Thyroid gland (tissue), 4 donors: ENCODE results near the gene SEMA5A. TPM values are rescaled to one million over a fixed set of nuclear protein-coding genes. Genes with fewer than 3 reads are reported as not detected.

Source experiments
- DNase-seq, 2 donors: peaks; one replicate each; pipeline ENCODE4 v3.0.0-alpha.2; 2019
- H3K27ac ChIP-seq, 3 donors: fragments of 200-600 bp; sonication (generic); 1 replicate in 2 of 3; 2 replicates in 1 of 3; pipeline ENCODE4 v1.5.1; 2016 to 2019; ENCODE audit warnings: mild to moderate bottlenecking in 1 of 3, moderate library complexity in 1 of 3
- H3K27me3 ChIP-seq: fragments of 200-600 bp; sonication (generic); one replicate; pipeline ENCODE4 v1.5.1; 2019
- H3K36me3 ChIP-seq, 2 donors: fragments of 200-600 bp; sonication (generic); one replicate each; pipeline ENCODE4 v1.5.1; 2016 to 2019
- H3K4me1 ChIP-seq, 2 donors: fragments of 200-600 bp; sonication (generic); one replicate each; pipeline ENCODE4 v1.5.1; 2017 to 2019
- H3K4me3 ChIP-seq, 3 donors: fragments of 200-600 bp; sonication (generic); replicated peaks in 1 of 3; 1 replicate in 2 of 3; 2 replicates in 1 of 3; pipeline ENCODE4 v1.5.1; 2016; ENCODE audit warnings: mild to moderate bottlenecking in 1 of 3
- H3K9me3 ChIP-seq: fragments of 200-600 bp; sonication (generic); one replicate; pipeline ENCODE4 v1.5.1; 2017
- POLR2A ChIP-seq, 2 donors: fragments of 450-650 bp; IDR thresholded peaks; one replicate each; pipeline ENCODE4 v1.6.1; 2017; ENCODE audit warnings: antibody characterized with exemption in 2 of 2, mild to moderate bottlenecking in 2 of 2, moderate library complexity in 1 of 2
- WGBS, 2 donors: methylation state at CpG; one replicate each; pipeline ENCODE4 v1.1.5; 2017; 5-methylcytosine and 5-hydroxymethylcytosine counted together
- intact Hi-C: fragments of 100-400 bp; cut with DNase I; formaldehyde crosslinking; loops from one replicate; pipeline ENCODE4 v1.15.1; 2023
- total RNA-seq, 4 donors: library from RNA; depleted of rRNA; stranded (reverse); fragments of >200 nt; gene quantifications; one replicate each; pipeline ENCODE4 v1.2.3, GENCODE V29; 2016
- TF ChIP-seq, protein P1 (sequence below), 6 experiments: fragments of 200-600 bp in 3 of 6; fragments of 450-650 bp in 3 of 6; sonication (generic) in 3 of 6; IDR thresholded peaks; one replicate each; pipeline ENCODE4 v1.5.1; 2016 to 2019; ENCODE audit warnings: antibody characterized with exemption in 6 of 6, mild to moderate bottlenecking in 2 of 6, inconsistent platforms in 1 of 6, moderate library complexity in 1 of 6

SEMA5A gene
- total RNA-seq, 4 donors from 2014 or later = 1.8 to 8.4 (median 3.8) TPM

DNA sequence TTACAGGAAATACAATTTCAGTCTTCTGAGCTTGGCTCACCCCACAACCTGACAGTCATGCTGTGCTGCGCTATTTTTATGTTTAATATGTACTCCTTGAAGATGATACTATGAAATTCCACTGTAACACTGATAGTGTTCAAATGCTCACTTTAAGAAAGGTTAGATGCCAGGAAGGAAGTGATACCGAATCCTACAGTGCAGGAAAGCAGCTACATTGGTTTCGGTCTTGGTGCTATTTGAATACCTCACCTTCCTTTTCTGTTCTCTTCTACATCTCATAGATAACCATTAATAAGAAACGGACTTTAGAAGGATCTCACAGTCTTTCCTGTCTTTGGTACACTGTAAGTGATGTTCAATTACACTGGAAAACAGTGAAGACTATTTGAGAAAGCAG lies 117.6 kb downstream of the SEMA5A start:
- Histone ChIP-seq H3K27ac (no peak overlapping the region), H3K4me1 (no peaks in the 10 kb centered on the region), H3K27me3 (no peaks in the 10 kb centered on the region), H3K4me3 (no peak overlapping the region), H3K9me3 (no peaks in the 10 kb centered on the region), H3K36me3 (no peaks in the 10 kb centered on the region)
- WGBS, 2 donors = 89 to 90% methylated on average over 4 of the region's 4 CpGs
- DNase-seq = no peak
- intact Hi-C loops = no loop called here
- TF ChIP-seq, protein P1, sequence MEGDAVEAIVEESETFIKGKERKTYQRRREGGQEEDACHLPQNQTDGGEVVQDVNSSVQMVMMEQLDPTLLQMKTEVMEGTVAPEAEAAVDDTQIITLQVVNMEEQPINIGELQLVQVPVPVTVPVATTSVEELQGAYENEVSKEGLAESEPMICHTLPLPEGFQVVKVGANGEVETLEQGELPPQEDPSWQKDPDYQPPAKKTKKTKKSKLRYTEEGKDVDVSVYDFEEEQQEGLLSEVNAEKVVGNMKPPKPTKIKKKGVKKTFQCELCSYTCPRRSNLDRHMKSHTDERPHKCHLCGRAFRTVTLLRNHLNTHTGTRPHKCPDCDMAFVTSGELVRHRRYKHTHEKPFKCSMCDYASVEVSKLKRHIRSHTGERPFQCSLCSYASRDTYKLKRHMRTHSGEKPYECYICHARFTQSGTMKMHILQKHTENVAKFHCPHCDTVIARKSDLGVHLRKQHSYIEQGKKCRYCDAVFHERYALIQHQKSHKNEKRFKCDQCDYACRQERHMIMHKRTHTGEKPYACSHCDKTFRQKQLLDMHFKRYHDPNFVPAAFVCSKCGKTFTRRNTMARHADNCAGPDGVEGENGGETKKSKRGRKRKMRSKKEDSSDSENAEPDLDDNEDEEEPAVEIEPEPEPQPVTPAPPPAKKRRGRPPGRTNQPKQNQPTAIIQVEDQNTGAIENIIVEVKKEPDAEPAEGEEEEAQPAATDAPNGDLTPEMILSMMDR (IDR thresholded peaks at IDR 0.05) = no peak
- TF ChIP-seq POLR2A (IDR thresholded peaks at IDR 0.05) = no peak

DNA sequence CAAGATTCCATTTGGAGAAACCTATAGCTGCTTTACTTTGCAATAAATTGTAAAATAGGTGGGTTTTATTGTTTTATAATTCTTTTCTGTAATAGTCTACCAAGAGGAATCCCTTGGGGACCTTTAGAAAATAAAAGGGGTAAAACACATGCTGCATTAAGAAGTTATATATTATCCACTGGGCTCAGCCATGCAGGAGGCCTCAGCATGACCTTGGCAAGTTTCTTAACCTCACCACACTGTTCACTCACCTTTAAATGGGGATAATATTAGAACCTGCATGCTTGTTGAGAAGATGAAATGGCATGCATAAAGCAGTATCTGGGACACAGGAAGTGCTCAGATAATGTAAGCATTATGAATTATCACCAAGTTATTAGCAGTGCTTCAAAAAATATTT lies 120.2 kb downstream of the SEMA5A start:
- no peaks in the 10 kb centered on the region for H3K4me1 ChIP-seq
- no peaks in the 10 kb centered on the region for H3K9me3 ChIP-seq
- H3K27me3 ChIP-seq = no peaks in the 10 kb centered on the region
- no peak for DNase-seq
- no peak overlapping the region for H3K27ac ChIP-seq
- intact Hi-C loops = no loop called here
- no peak overlapping the region for H3K4me3 ChIP-seq
- no peaks in the 10 kb centered on the region for H3K36me3 ChIP-seq
- TF ChIP-seq, protein P1 (IDR thresholded peaks at IDR 0.05) = no peak

DNA sequence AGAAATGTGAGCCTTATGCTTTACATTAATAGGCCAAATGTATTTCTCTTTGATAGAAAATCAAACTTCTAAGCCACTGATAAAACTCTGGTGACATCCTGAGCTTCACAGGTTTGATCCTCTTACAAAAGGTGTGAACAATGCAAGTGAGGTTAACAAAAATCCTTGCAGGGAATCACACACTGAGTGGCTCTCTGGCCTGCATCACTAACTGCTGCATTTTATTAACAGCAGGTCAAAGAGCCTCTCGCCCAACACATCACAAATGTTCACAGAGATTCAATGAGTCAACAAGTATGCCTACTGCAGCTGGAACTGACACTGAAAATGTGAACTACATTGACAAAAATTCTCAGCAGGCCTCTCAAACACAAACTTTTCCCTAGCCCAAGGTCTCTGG lies 122.3 kb downstream of the SEMA5A start:
- DNase-seq = no peak
- WGBS, 2 donors = 74 to 85% methylated on average over 1 of the region's 1 CpG
- Histone ChIP-seq H3K4me1 (no peaks in the 10 kb centered on the region), H3K27ac (no peak overlapping the region), H3K27me3 (no peaks in the 10 kb centered on the region), H3K4me3 (no peak overlapping the region), H3K9me3 (no peaks in the 10 kb centered on the region), H3K36me3 (no peaks in the 10 kb centered on the region)
- no peak for TF ChIP-seq POLR2A (IDR thresholded peaks at IDR 0.05)
- TF ChIP-seq, protein P1 (IDR thresholded peaks at IDR 0.05) = no peak
- intact Hi-C loops = no loop called here

DNA sequence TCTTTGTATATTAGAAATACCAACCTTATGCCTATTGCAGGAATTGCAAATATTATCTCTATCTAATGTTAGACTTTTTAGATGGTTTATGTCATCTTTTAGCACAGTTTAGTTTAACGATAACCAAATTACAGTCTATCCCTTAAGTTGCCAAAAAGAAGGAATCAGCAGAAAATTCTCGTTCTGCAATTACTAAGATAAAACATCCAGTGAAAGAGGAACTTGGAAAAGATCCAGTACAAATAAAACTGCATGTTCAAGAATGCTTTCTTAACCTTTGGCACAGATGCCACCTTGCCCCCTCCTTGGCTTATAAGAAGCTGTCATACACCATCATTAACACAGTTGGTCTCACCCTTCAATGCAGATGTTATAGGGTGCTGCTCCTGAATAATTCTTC lies 124.0 kb downstream of the SEMA5A start:
- Histone ChIP-seq H3K4me1 (no peaks in the 10 kb centered on the region), H3K4me3 (no peak overlapping the region), H3K9me3 (no peaks in the 10 kb centered on the region), H3K27ac (no peak overlapping the region), H3K36me3 (no peaks in the 10 kb centered on the region), H3K27me3 (no peaks in the 10 kb centered on the region)
- intact Hi-C loops = no loop called here
- 24 to 28% methylated on average over 2 of the region's 2 CpGs for WGBS, 2 donors
- TF ChIP-seq POLR2A (IDR thresholded peaks at IDR 0.05) = no peak
- TF ChIP-seq, protein P1 (IDR thresholded peaks at IDR 0.05) = no peak
- DNase-seq = no peak

DNA sequence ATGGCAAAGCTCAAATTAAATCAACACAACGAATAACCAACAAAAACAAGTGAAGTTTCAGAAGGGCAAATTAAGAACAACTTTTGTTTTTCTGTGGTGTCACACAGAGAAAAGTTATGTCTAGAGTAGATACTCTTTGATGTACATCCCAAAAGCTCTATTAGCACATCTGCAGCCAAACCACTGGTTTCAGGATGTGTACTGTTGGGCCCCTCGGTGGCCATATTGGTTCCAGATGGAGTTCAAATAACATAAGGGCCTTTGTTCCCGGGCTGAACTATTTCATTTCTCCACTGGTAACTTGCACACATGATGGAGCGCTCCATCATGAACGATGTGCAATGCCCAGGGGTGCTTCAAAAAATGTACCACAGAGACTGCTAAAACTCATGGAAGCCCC lies 126.1 kb downstream of the SEMA5A start:
- H3K36me3 ChIP-seq = no peaks in the 10 kb centered on the region
- DNase-seq = no peak
- 87 to 90% methylated on average over 5 of the region's 5 CpGs for WGBS, 2 donors
- intact Hi-C loops = no loop called here
- H3K4me1 ChIP-seq = no peaks in the 10 kb centered on the region
- no peaks in the 10 kb centered on the region for H3K9me3 ChIP-seq
- TF ChIP-seq, protein P1 (IDR thresholded peaks at IDR 0.05) = no peak
- TF ChIP-seq POLR2A (IDR thresholded peaks at IDR 0.05) = no peak
- no peak overlapping the region for H3K27ac ChIP-seq
- no peak overlapping the region for H3K4me3 ChIP-seq
- H3K27me3 ChIP-seq = no peaks in the 10 kb centered on the region
